SK-N-MC (cell line): ENCODE results near the gene CEACAM5.

Experiments
- DNase-seq: peaks from one replicate; pipeline ENCODE4 v3.0.0-alpha.2; 2011; ENCODE audit warnings: low read depth, low spot score
- H3K27ac ChIP-seq: fragments of 200-600 bp; sonication (generic); 2 replicates; pipeline ENCODE4 v1.5.1; 2016; ENCODE audit warnings: mixed run types
- H3K36me3 ChIP-seq: fragments of 200-600 bp; sonication (generic); 2 replicates; pipeline ENCODE4 v1.6.1; 2017; ENCODE audit warnings: antibody characterized with exemption, low read length, mixed read lengths; ENCODE audit not compliant: insufficient read depth
- H3K4me3 ChIP-seq: fragments of 200-600 bp; sonication (generic); 2 replicates; pipeline ENCODE4 v1.5.1; 2016
- H3K9ac ChIP-seq: fragments of 200-600 bp; sonication (generic); 2 replicates; pipeline ENCODE4 v1.8.0; 2017; ENCODE audit warnings: mixed run types, mixed read lengths; ENCODE audit not compliant: insufficient read length
- H3K9me3 ChIP-seq: fragments of 200-600 bp; sonication (generic); 2 replicates; pipeline ENCODE4 v1.6.1; 2017; ENCODE audit warnings: low read depth, mild to moderate bottlenecking, antibody characterized with exemption, low read length, moderate library complexity, mixed read lengths
- EZH2 ChIP-seq: fragments of 200-600 bp; sonication (generic); IDR thresholded peaks from one replicate; pipeline ENCODE4 v1.6.1; 2017; ENCODE audit warnings: antibody characterized with exemption
- FOXP2 ChIP-seq: optimal IDR thresholded peaks from 2 replicates; pipeline ENCODE3; 2011; ENCODE audit warnings: mild to moderate bottlenecking, moderate library complexity; ENCODE audit not compliant: insufficient read depth; ENCODE audit errors: extremely low read length, control extremely low read depth
- POLR2AphosphoS5 ChIP-seq: IDR thresholded peaks from 2 replicates; pipeline ENCODE4 v1.6.1; 2012; ENCODE audit warnings: mild to moderate bottlenecking, low read depth, low read length, borderline replicate concordance

Gene CEACAM5

DNA sequence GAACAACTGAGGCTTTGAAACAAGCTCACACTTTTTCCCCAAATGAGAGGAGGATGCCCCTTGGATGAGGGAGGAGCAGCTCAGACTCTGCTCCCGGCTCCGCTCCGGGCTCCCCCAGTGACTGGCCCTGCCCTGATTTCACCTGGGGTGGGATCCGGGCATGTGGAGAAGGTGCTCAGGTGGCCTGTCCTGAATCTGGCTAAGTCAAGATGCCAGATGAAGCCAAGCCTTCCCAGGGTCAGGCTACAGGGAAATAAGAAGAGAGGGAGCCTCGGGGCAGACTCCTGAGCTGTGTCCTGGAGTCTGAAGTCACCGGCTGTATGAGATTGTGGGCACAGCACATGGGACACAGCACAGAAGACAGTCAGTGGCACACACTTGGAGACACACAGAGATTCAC, 10.3 kb downstream of the CEACAM5 start:
- Histone ChIP-seq H3K36me3 (no peaks in the 10 kb centered on the region), H3K4me3 (no peak overlapping the region), H3K9ac (no peak overlapping the region), H3K27ac (no peak overlapping the region), H3K9me3 (no peaks in the 10 kb centered on the region)
- TF ChIP-seq FOXP2 = no peak
- TF ChIP-seq EZH2 = no peak
- no peak for TF ChIP-seq POLR2AphosphoS5
- no peak for DNase-seq

GRCh38 chr19:41720103-41720502, 11.7 kb downstream of the CEACAM5 start:
- H3K9me3 ChIP-seq = no peaks in the 10 kb centered on the region
- H3K4me3 ChIP-seq = no peak overlapping the region
- H3K36me3 ChIP-seq = no peaks in the 10 kb centered on the region; the same call in 1 of the 2 replicates
- DNase-seq = no peak
- TF ChIP-seq FOXP2 (no peak), EZH2 (no peak), POLR2AphosphoS5 (no peak)
- H3K27ac ChIP-seq = no peak overlapping the region
- no peak overlapping the region for H3K9ac ChIP-seq

GRCh38 chr19:41726493-41726892, 18.1 kb downstream of the CEACAM5 start:
- TF ChIP-seq FOXP2 (no peak), POLR2AphosphoS5 (no peak), EZH2 (no peak)
- H3K4me3 ChIP-seq = peak overlapping the region; percentile 69
- H3K27ac ChIP-seq = peak overlapping the region; percentile 94

GRCh38 chr19:41734156-41734555, 25.7 kb downstream of the CEACAM5 start:
- DNase-seq = no peak
- H3K4me3 ChIP-seq = no peak overlapping the region
- H3K9me3 ChIP-seq = no peaks in the 10 kb centered on the region
- H3K27ac ChIP-seq = no peak overlapping the region
- no peaks in the 10 kb centered on the region for H3K36me3 ChIP-seq
- no peak for TF ChIP-seq EZH2
- H3K9ac ChIP-seq = no peak overlapping the region

More at GRCh38 chr19:41726493-41726892, 18.1 kb downstream of the CEACAM5 start:
- Histone ChIP-seq H3K9ac (peak overlapping the region; percentile 50), H3K9me3 (no peaks in the 10 kb centered on the region), H3K36me3 (no peaks in the 10 kb centered on the region; the same call in 1 of the 2 replicates)
- no peak for DNase-seq

DNA sequence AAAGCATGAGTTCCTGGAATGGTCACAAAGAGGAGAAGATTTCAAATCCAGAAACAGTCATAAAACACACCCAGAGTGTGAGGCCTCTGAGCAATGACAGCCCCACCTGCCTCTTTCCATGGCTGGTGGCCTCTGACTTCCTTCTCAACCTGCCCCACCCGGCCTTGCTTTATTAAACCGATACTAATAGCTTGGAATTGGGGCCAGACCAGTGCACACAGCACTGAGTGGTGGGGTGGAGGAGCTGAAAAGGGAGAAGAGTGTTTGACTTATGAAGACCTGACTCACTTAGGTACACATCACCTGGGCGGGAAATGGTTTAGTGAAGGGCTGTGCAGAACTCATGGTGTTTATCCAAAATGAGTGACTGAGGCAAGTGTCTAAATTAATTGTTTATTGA, 26.2 kb downstream of the CEACAM5 start:
- no peak for TF ChIP-seq POLR2AphosphoS5
- DNase-seq = no peak
- H3K27ac ChIP-seq = no peak overlapping the region

DNA sequence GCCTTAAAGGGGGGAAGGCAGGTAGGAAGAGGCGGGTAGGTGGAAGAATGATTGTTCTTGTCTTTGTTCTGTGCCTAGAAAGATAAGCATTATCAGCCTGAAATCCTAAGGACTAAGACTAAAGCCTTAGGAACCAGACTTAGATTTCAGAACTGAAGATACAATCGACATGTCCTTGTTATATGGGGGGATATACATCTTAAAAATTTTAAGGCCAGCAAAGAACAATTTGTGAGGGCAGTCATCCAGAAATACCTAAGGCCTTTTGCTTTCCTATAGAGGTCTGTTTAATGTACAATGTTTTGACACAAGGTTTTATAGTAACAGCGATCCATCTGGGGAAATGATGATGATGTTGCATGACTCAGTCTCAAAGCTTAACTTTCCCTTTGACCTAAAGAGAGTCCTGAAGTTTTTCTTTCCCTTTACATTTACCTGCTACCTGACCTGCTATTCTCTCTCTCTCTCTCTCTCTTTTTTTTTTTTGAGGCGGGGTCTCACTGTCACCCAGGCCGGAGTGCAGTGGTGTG, 26.7 kb downstream of the CEACAM5 start:
- Histone ChIP-seq H3K36me3 (no peaks in the 10 kb centered on the region), H3K9me3 (no peaks in the 10 kb centered on the region), H3K27ac (no peak overlapping the region), H3K9ac (no peak overlapping the region), H3K4me3 (no peak overlapping the region)
- TF ChIP-seq FOXP2 (no peak), POLR2AphosphoS5 (no peak), EZH2 (no peak)
- DNase-seq = no peak

More for the DNA sequence above, 26.2 kb downstream of the CEACAM5 start:
- no peaks in the 10 kb centered on the region for H3K9me3 ChIP-seq
- H3K36me3 ChIP-seq = no peaks in the 10 kb centered on the region
- H3K4me3 ChIP-seq = no peak overlapping the region
- no peak overlapping the region for H3K9ac ChIP-seq

DNA sequence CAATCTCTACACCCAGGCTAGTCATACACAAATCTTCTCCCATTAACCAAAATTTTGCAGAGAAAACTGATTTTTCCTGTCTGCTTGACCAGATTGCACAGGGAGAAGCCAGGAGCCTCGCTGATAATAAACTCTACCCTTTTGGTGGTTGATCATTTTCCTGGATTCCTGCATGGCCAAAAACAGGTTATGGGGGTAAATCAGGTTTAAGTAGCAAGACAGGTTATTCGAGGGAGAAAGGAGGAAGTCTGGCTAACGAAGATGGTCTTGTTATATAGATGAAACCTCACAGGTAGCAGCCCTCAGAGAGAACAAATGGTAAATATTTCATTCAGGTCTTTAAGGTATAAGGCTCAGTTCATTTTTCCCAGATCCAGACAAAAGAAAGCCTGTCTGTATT, 30.9 kb downstream of the CEACAM5 start:
- no peak for DNase-seq
- Histone ChIP-seq H3K9ac (no peak overlapping the region), H3K27ac (no peak overlapping the region), H3K9me3 (no peaks in the 10 kb centered on the region), H3K36me3 (no peaks in the 10 kb centered on the region), H3K4me3 (no peak overlapping the region)
- no peak for TF ChIP-seq POLR2AphosphoS5
- TF ChIP-seq EZH2 = no peak
- no peak for TF ChIP-seq FOXP2

GRCh38 chr19:41740415-41741243, 32.2 kb downstream of the CEACAM5 start:
- no peaks in the 10 kb centered on the region for H3K9me3 ChIP-seq
- no peak for TF ChIP-seq POLR2AphosphoS5
- no peak for TF ChIP-seq FOXP2
- no peak for TF ChIP-seq EZH2

GRCh38 chr19:41741244-41741554, 32.8 kb downstream of the CEACAM5 start:
- no peak overlapping the region for H3K9ac ChIP-seq
- no peak for DNase-seq
- no peak overlapping the region for H3K27ac ChIP-seq
- TF ChIP-seq EZH2 = no peak
- no peaks in the 10 kb centered on the region for H3K36me3 ChIP-seq
- H3K9me3 ChIP-seq = no peaks in the 10 kb centered on the region
- H3K4me3 ChIP-seq = no peak overlapping the region

More at GRCh38 chr19:41740415-41741243, 32.2 kb downstream of the CEACAM5 start:
- no peak overlapping the region for H3K9ac ChIP-seq
- no peak overlapping the region for H3K27ac ChIP-seq
- no peak overlapping the region for H3K4me3 ChIP-seq
- H3K36me3 ChIP-seq = no peaks in the 10 kb centered on the region
- DNase-seq = no peak

- H3K9me3 ChIP-seq = no peaks in the 10 kb centered on the region
- no peaks in the 10 kb centered on the region for H3K36me3 ChIP-seq
- no peak for TF ChIP-seq EZH2
- peak; percentile 60; the same call in 1 of the 2 replicates for TF ChIP-seq POLR2AphosphoS5
- peak overlapping the region; percentile 53 for H3K4me3 ChIP-seq
- peak overlapping the region; percentile 83 for H3K9ac ChIP-seq
- peak; percentile 95 for DNase-seq
- H3K27ac ChIP-seq = peak overlapping the region; percentile 100
These were observed 36.4 kb downstream of the CEACAM5 start for GRCh38 chr19:41744850-41745249.
